K562 (cell line): ENCODE measurements around the gene USP11. TPM values are rescaled to one million over a fixed set of nuclear protein-coding genes. Genes with fewer than 3 reads are reported as not detected.
A peak's percentile ranks its signal among the peaks of the same experiment; 100 is the strongest.

ENCODE experiments used
- ETV6 ChIP-seq, 3 experiments: fragments of 150-350 bp in 1 of 3; sonication (generic) in 1 of 3; formaldehyde crosslinking in 1 of 3; IDR thresholded peaks; 2 replicates each; pipeline versions ENCODE4 v1.6.1 to v1.8.0; 2014 to 2022; ENCODE audit warnings: borderline replicate concordance in 2 of 3, low read depth in 2 of 3, antibody characterized with exemption in 1 of 3, low read length in 1 of 3, mild to moderate bottlenecking in 1 of 3, missing genetic modification reagents in 1 of 3
- HMGXB4 ChIP-seq: sonication (generic); formaldehyde crosslinking; IDR thresholded peaks from 2 replicates; pipeline ENCODE4 v1.8.1; 2023; ENCODE audit warnings: mild to moderate bottlenecking, missing genetic modification reagents
- KLF13 ChIP-seq: fragments of 450-650 bp; IDR thresholded peaks from 2 replicates; pipeline ENCODE4 v1.6.1; 2016; ENCODE audit warnings: missing genetic modification characterization, low read depth, mild to moderate bottlenecking, missing compliant biosample characterization, moderate library complexity, borderline replicate concordance
- MEF2A ChIP-seq: IDR thresholded peaks from 2 replicates; pipeline ENCODE4 v1.6.1; 2011; ENCODE audit warnings: low read depth, mild to moderate bottlenecking, low read length, moderate library complexity; ENCODE audit not compliant: control insufficient read depth
- NCOR1 ChIP-seq: fragments of 450-650 bp; IDR thresholded peaks from 2 replicates; pipeline ENCODE4 v1.6.1; 2016; ENCODE audit warnings: mild to moderate bottlenecking, moderate library complexity
- NKRF ChIP-seq: fragments of 450-650 bp; IDR thresholded peaks from 2 replicates; pipeline ENCODE4 v1.6.1; 2016; ENCODE audit warnings: borderline replicate concordance
- PCBP1 ChIP-seq: fragments of 200-400 bp; formaldehyde crosslinking; IDR thresholded peaks from 2 replicates; pipeline ENCODE4 v1.6.1; 2018; ENCODE audit warnings: mild to moderate bottlenecking, low read depth, low read length; ENCODE audit not compliant: poor library complexity, severe bottlenecking
- PHB ChIP-seq: fragments of 250-450 bp; sonication (Bioruptor Pico); IDR thresholded peaks from 2 replicates; pipeline ENCODE4 v1.5.0; 2021
- PHF21A ChIP-seq: fragments of 450-650 bp; IDR thresholded peaks from 2 replicates; pipeline ENCODE4 v1.6.1; 2017; ENCODE audit warnings: low read depth, borderline replicate concordance
- PTRF ChIP-seq: fragments of 450-650 bp; IDR thresholded peaks from 2 replicates; pipeline ENCODE4 v1.6.1; 2016; ENCODE audit warnings: mild to moderate bottlenecking, missing genetic modification characterization, missing compliant biosample characterization
- TAF15 ChIP-seq: fragments of 200-400 bp; formaldehyde crosslinking; IDR thresholded peaks from 2 replicates; pipeline ENCODE4 v1.6.1; 2017; ENCODE audit warnings: mild to moderate bottlenecking, low read depth, low read length, moderate library complexity
- ZFP1 ChIP-seq: fragments of 450-650 bp; formaldehyde crosslinking; IDR thresholded peaks from 2 replicates; pipeline ENCODE4 v1.4.0; 2020; ENCODE audit warnings: mild to moderate bottlenecking, mixed read lengths
- polyA plus RNA-seq, 8 experiments: library from polyadenylated mRNA; depleted of rRNA in 4 of 8; stranded (reverse) in 5 of 8; unstranded in 3 of 8; fragments of >200 nt; fragmentation: Nextera tagmentation in 2 of 8; fragmentation: Illumina TruSeq in 1 of 8; extraction: Ambion mirVana in 2 of 8; extraction: Trizol in 1 of 8; gene quantifications; 2 replicates each; pipeline versions ENCODE4 v1.2.1 to v1.2.3, GENCODE V29; 2011 to 2014; ENCODE audit warnings: inconsistent platforms in 1 of 8, missing spikeins in 1 of 8
- total RNA-seq, 7 experiments: library from RNA; depleted of rRNA in 6 of 7; stranded (reverse); fragments of >200 nt in 6 of 7; fragmentation: Illumina TruSeq in 2 of 7; extraction: Trizol in 2 of 7; gene quantifications; 2 replicates each; pipeline versions ENCODE4 v1.2.1 to v1.2.3, GENCODE V29; 2011 to 2021; ENCODE audit warnings: low replicate concordance in 1 of 7
- TF ChIP-seq, protein P1 (sequence below): sonication (generic); formaldehyde crosslinking; IDR thresholded peaks from 2 replicates; pipeline ENCODE4 v1.8.0; 2023; ENCODE audit warnings: missing genetic modification reagents, mild to moderate bottlenecking, borderline replicate concordance
- TF ChIP-seq, protein P2 (sequence below): fragments of 450-650 bp; formaldehyde crosslinking; IDR thresholded peaks from 2 replicates; pipeline ENCODE4 v1.4.0; 2020; ENCODE audit warnings: mild to moderate bottlenecking, moderate library complexity

The USP11 gene
- total and polyA plus RNA-seq, 9 of the 15 experiments (the other 6 are each of a cell fraction or from before 2014, with no cell fraction given): 2.5 to 29.0 (median 11.7) TPM

GRCh38 chrX:47193475-47194193 is 39.2 kb upstream of the USP11 start, which contains the start of gene UBA1 (continued):
- TF ChIP-seq, protein P1, sequence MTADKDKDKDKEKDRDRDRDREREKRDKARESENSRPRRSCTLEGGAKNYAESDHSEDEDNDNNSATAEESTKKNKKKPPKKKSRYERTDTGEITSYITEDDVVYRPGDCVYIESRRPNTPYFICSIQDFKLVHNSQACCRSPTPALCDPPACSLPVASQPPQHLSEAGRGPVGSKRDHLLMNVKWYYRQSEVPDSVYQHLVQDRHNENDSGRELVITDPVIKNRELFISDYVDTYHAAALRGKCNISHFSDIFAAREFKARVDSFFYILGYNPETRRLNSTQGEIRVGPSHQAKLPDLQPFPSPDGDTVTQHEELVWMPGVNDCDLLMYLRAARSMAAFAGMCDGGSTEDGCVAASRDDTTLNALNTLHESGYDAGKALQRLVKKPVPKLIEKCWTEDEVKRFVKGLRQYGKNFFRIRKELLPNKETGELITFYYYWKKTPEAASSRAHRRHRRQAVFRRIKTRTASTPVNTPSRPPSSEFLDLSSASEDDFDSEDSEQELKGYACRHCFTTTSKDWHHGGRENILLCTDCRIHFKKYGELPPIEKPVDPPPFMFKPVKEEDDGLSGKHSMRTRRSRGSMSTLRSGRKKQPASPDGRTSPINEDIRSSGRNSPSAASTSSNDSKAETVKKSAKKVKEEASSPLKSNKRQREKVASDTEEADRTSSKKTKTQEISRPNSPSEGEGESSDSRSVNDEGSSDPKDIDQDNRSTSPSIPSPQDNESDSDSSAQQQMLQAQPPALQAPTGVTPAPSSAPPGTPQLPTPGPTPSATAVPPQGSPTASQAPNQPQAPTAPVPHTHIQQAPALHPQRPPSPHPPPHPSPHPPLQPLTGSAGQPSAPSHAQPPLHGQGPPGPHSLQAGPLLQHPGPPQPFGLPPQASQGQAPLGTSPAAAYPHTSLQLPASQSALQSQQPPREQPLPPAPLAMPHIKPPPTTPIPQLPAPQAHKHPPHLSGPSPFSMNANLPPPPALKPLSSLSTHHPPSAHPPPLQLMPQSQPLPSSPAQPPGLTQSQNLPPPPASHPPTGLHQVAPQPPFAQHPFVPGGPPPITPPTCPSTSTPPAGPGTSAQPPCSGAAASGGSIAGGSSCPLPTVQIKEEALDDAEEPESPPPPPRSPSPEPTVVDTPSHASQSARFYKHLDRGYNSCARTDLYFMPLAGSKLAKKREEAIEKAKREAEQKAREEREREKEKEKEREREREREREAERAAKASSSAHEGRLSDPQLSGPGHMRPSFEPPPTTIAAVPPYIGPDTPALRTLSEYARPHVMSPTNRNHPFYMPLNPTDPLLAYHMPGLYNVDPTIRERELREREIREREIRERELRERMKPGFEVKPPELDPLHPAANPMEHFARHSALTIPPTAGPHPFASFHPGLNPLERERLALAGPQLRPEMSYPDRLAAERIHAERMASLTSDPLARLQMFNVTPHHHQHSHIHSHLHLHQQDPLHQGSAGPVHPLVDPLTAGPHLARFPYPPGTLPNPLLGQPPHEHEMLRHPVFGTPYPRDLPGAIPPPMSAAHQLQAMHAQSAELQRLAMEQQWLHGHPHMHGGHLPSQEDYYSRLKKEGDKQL (CRISPR knock-in tag): no peak
- peak; percentile 59 for TF ChIP-seq NKRF
- TF ChIP-seq TAF15: no peak
- TF ChIP-seq KLF13 (tag): peak; percentile 40; the same call in 1 of the 2 replicates
- no peak for TF ChIP-seq PTRF (tag)
- TF ChIP-seq PHB (CRISPR knock-in tag): no peak
- TF ChIP-seq ZFP1 (CRISPR knock-in tag): no peak
- TF ChIP-seq PHF21A: no peak
- no peak for TF ChIP-seq PCBP1
- no peak for TF ChIP-seq MEF2A
- TF ChIP-seq HMGXB4 (CRISPR knock-in tag): no peak
- TF ChIP-seq, protein P2, sequence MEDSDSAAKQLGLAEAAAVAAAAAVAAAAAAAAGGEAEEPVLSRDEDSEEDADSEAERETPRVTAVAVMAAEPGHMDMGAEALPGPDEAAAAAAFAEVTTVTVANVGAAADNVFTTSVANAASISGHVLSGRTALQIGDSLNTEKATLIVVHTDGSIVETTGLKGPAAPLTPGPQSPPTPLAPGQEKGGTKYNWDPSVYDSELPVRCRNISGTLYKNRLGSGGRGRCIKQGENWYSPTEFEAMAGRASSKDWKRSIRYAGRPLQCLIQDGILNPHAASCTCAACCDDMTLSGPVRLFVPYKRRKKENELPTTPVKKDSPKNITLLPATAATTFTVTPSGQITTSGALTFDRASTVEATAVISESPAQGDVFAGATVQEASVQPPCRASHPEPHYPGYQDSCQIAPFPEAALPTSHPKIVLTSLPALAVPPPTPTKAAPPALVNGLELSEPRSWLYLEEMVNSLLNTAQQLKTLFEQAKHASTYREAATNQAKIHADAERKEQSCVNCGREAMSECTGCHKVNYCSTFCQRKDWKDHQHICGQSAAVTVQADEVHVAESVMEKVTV (CRISPR knock-in tag): peak; percentile 77
- TF ChIP-seq NCOR1: no peak
- no peak for TF ChIP-seq ETV6 (IDR thresholded peaks at IDR 0.05; ENCODE audit: borderline replicate concordance in 1 of 2, low read depth in 2 of 2, low read length in 1 of 2)
- TF ChIP-seq ETV6 (CRISPR knock-in tag; IDR thresholded peaks at IDR 0.05; ENCODE audit: borderline replicate concordance): no peak
